Astrocyte of the cerebellum (primary cell): ENCODE results near the gene ZDHHC1.

Experiments
- DNase-seq: peaks from one replicate; pipeline ENCODE4 v3.0.0-alpha.2; 2011; ENCODE audit warnings: low read depth
- H3K4me3 ChIP-seq: 2 replicates; pipeline ENCODE4 v1.5.1; 2011; ENCODE audit warnings: mild to moderate bottlenecking, low read depth, low read length, moderate library complexity
- in situ Hi-C: cut with HindIII; loops from 2 replicates; pipeline ENCODE4 v1.10.0; 2017; ENCODE audit warnings: low sequenced_read_pairs
- TF ChIP-seq, protein P1 (sequence below): IDR thresholded peaks from 2 replicates; pipeline ENCODE4 v1.5.1; 2012; ENCODE audit warnings: low read length, low read depth, moderate library complexity, mild to moderate bottlenecking; ENCODE audit errors: missing control alignments

Gene ZDHHC1

GRCh38 chr16:67449739-67450138 lies 33.5 kb upstream of the ZDHHC1 start:
- in situ Hi-C loops: loop anchor here (10.0 kb wide), 2 partner anchors 95 to 185 kb away; no protein-coding TSS in a partner anchor
- no peak overlapping the region for H3K4me3 ChIP-seq
- no peak for DNase-seq
- TF ChIP-seq, protein P1, sequence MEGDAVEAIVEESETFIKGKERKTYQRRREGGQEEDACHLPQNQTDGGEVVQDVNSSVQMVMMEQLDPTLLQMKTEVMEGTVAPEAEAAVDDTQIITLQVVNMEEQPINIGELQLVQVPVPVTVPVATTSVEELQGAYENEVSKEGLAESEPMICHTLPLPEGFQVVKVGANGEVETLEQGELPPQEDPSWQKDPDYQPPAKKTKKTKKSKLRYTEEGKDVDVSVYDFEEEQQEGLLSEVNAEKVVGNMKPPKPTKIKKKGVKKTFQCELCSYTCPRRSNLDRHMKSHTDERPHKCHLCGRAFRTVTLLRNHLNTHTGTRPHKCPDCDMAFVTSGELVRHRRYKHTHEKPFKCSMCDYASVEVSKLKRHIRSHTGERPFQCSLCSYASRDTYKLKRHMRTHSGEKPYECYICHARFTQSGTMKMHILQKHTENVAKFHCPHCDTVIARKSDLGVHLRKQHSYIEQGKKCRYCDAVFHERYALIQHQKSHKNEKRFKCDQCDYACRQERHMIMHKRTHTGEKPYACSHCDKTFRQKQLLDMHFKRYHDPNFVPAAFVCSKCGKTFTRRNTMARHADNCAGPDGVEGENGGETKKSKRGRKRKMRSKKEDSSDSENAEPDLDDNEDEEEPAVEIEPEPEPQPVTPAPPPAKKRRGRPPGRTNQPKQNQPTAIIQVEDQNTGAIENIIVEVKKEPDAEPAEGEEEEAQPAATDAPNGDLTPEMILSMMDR: no peak

DNA sequence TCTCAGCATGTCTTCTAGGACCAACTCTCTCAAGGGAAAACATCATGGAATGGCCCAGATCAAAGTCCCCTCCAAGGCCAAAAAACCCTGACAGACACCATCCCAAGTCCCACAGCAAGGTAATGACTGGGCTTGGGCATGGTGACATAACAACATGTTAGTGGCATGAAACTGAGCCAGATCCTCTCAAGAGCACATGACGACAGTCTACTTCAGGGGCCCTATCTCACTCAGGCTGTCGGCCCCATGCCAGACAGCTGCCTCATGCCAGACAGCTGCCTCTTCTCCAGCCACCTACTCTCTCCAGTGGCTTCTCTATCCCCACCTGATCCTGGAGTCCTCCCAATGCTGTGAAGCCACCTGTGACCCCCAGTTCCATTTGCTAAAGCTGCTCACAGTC lies 33.1 kb upstream of the ZDHHC1 start:
- no peak for DNase-seq
- TF ChIP-seq, protein P1: no peak
- H3K4me3 ChIP-seq: no peak overlapping the region
- in situ Hi-C loops: loop anchor here (10.0 kb wide), 2 partner anchors 95 to 185 kb away; no protein-coding TSS in a partner anchor

- H3K4me3 ChIP-seq: no peak overlapping the region
- in situ Hi-C loops: loop anchor here (10.0 kb wide), 2 partner anchors 94 to 184 kb away; no protein-coding TSS in a partner anchor
- no peak for DNase-seq
- TF ChIP-seq, protein P1: no peak
These were observed 32.3 kb upstream of the ZDHHC1 start for GRCh38 chr16:67448580-67448979.

DNA sequence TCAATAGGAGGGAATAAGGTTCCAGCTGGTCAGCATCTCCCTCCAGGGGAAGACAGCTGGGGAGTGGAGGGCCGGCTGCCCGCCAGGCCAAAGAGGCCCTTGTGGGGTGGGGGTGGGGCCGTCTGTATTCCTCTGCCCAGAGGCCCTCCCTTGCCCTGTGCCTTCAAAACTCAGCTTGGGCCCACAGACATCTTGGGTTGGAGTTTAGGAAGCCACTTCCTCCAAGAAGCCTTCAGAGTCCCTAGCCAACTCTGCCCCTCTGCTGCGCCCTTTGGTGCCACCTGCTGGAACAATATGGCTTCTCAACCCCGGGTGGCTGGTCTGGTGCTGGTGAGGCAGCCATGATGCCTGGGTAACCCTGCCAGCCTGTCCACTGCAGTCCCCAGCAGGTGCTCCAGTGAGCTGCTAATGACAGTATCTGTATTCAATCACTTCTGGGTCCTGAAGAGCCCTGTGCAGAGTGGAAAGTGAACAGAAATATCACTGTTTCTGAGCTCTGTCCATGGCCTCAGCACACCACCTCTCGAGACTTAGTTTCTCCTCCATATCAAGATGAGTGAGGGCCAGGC lies 31.3 kb upstream of the ZDHHC1 start:
- TF ChIP-seq, protein P1: peak; percentile 45
- H3K4me3 ChIP-seq: no peak overlapping the region
- in situ Hi-C loops: loop anchor here (10.0 kb wide), 2 partner anchors 93 to 183 kb away; no protein-coding TSS in a partner anchor
- no peak for DNase-seq

GRCh38 chr16:67446968-67447507 lies 30.8 kb upstream of the ZDHHC1 start:
- no peak for DNase-seq
- H3K4me3 ChIP-seq: no peak overlapping the region
- in situ Hi-C loops: loop anchor here (10.0 kb wide), 2 partner anchors 92 to 182 kb away; no protein-coding TSS in a partner anchor
- TF ChIP-seq, protein P1: no peak

GRCh38 chr16:67445913-67446907 lies 29.9 kb upstream of the ZDHHC1 start:
- in situ Hi-C loops: loop anchor here (10.0 kb wide), 2 partner anchors 91 to 181 kb away; no protein-coding TSS in a partner anchor
- no peak for DNase-seq
- TF ChIP-seq, protein P1: no peak
- H3K4me3 ChIP-seq: no peak overlapping the region
